Activated CD8-positive, alpha-beta T cell treated with anti-CD3 and anti-CD28 coated beads for 36 hours (primary cell): ENCODE results near the gene AOPEP. TPM values are rescaled to one million over a fixed set of nuclear protein-coding genes. Genes with fewer than 3 reads are reported as not detected.

Source experiments
- ATAC-seq: fragments of 200-7000 bp; cut with Tn5 transposase; one replicate; pipeline ENCODE4 v1.10.0; 2021; ENCODE audit warnings: mild to moderate bottlenecking, moderate library complexity
- CTCF ChIA-PET: fragments of 350-600 bp; sonication (Branson Sonifier 250); formaldehyde crosslinking; loops from one replicate; lab custom pipeline; 2021; ENCODE audit warnings: antibody characterized with exemption; lab: Charles Lee
- POLR2A ChIA-PET: fragments of 350-600 bp; sonication (Branson Sonifier 250); formaldehyde crosslinking; loops from one replicate; lab custom pipeline; 2021; ENCODE audit warnings: antibody characterized with exemption; lab: Charles Lee
- DNase-seq: peaks from one replicate; pipeline ENCODE4 v3.0.0-alpha.2; 2020
- H3K27ac Mint-ChIP-seq: one replicate; pipeline ENCODE4 v1.8.0; 2021; ENCODE audit warnings: mild to moderate bottlenecking, mixed read lengths
- H3K27me3 Mint-ChIP-seq: one replicate; pipeline ENCODE4 v1.8.0; 2021; ENCODE audit warnings: mixed read lengths
- H3K36me3 Mint-ChIP-seq: one replicate; pipeline ENCODE4 v1.8.0; 2021; ENCODE audit warnings: low read depth, mixed read lengths
- H3K4me1 Mint-ChIP-seq: one replicate; pipeline ENCODE4 v1.8.0; 2021; ENCODE audit warnings: low read depth, mixed read lengths
- H3K4me3 Mint-ChIP-seq: one replicate; pipeline ENCODE4 v1.8.0; 2021; ENCODE audit warnings: mild to moderate bottlenecking, moderate library complexity, mixed read lengths
- H3K9me3 Mint-ChIP-seq: one replicate; pipeline ENCODE4 v1.8.0; 2021; ENCODE audit warnings: mixed read lengths
- intact Hi-C: fragments of 100-400 bp; cut with micrococcal nuclease; formaldehyde crosslinking; loops from one replicate; pipeline ENCODE4 v1.10.0; 2022
- total RNA-seq, 2 experiments: library from RNA; stranded (reverse); gene quantifications; one replicate each; pipeline ENCODE4 v1.2.3, GENCODE V29; 2021
- TF ChIP-seq, protein P1 (sequence below): fragments of 200-600 bp; IDR thresholded peaks from one replicate; pipeline ENCODE4 v1.8.0; 2022; ENCODE audit warnings: antibody characterized with exemption, mild to moderate bottlenecking

AOPEP gene
- total RNA-seq, 2 experiments from 2014 or later: 7.1 to 8.7 TPM

DNA sequence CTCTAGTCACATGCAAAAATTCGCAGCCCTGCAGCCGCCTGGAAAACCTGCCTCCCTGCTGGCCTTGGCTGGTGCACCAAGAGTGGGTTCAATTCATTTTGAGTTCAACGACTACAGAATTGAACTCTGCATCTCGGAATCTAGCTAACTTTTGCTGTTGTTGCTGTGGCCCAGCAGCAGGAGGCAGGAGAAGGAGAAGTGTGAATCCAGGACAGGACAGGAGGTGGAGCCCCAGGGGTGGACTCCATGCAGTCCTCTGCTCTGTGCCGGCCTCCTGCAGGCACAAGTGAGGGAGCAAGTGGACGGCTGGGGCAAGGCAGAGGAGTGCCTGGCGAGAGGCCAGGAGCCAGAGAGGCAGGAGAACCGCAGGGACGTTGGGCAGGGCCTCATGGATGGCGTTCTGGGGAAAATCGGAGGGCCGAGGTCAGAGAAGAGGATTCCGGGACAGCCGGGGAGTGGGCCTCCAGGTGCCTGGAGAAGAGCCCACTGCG lies 376.8 kb downstream of the AOPEP start:
- Mint-ChIP-seq H3K4me3 (no peak overlapping the region), H3K4me1 (no peaks in the 10 kb centered on the region), H3K27ac (no peak overlapping the region), H3K9me3 (no peaks in the 10 kb centered on the region), H3K27me3 (no peaks in the 10 kb centered on the region), H3K36me3 (no peaks in the 10 kb centered on the region)
- TF ChIP-seq, protein P1, sequence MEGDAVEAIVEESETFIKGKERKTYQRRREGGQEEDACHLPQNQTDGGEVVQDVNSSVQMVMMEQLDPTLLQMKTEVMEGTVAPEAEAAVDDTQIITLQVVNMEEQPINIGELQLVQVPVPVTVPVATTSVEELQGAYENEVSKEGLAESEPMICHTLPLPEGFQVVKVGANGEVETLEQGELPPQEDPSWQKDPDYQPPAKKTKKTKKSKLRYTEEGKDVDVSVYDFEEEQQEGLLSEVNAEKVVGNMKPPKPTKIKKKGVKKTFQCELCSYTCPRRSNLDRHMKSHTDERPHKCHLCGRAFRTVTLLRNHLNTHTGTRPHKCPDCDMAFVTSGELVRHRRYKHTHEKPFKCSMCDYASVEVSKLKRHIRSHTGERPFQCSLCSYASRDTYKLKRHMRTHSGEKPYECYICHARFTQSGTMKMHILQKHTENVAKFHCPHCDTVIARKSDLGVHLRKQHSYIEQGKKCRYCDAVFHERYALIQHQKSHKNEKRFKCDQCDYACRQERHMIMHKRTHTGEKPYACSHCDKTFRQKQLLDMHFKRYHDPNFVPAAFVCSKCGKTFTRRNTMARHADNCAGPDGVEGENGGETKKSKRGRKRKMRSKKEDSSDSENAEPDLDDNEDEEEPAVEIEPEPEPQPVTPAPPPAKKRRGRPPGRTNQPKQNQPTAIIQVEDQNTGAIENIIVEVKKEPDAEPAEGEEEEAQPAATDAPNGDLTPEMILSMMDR: no peak
- ChIA-PET POLR2A (no interaction called here), CTCF (interaction anchor here (1.0 to 1.7 kb wide), 2 partner anchors 24 to 28 kb away, joined by 3 to 6 read pairs; no protein-coding TSS in a partner anchor)
- DNase-seq (no peak), ATAC-seq (no peak)
- intact Hi-C loops: no loop called here

DNA sequence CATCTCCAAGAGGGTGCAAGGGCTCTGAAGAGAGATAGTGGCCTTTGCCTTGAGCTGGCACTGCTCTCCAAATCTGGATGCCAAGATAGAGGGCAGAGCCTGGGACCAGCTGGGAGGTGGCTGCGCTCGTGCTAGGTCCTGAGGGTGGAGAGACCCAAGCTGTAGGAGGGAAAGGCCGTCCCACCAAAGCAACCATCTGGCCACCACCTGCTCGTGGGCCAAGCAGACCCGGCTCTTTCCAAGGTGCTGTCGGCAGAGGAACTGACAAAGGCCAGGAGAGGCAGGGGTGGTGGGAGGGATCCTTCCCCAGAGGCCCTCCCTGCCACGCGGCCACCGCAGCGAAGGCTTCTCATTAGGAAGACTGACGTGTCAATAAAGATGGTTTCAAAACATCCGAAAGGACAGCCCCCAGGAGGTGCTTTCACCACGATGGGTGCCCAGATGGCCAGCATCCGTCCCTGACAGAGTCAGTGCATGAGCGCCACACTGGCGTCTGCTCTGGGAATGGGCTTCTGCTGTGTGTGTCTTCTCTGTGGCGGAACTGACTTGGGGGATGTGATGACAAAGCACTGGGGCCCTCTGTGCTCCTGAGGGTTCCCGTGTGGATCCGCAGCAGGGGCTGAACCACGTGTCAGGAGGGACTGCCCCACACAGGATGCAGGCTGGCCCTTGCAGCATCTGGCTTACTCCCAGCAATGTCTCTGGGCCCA lies 377.5 kb downstream of the AOPEP start:
- TF ChIP-seq, protein P1: no peak
- CTCF ChIA-PET: no interaction called here
- POLR2A ChIA-PET: no interaction called here
- no peak overlapping the region for H3K27ac Mint-ChIP-seq
- H3K27me3 Mint-ChIP-seq: no peaks in the 10 kb centered on the region
- ATAC-seq: no peak
- H3K9me3 Mint-ChIP-seq: no peaks in the 10 kb centered on the region
- DNase-seq: no peak
- H3K4me1 Mint-ChIP-seq: no peaks in the 10 kb centered on the region
- intact Hi-C loops: no loop called here
- no peaks in the 10 kb centered on the region for H3K36me3 Mint-ChIP-seq
- H3K4me3 Mint-ChIP-seq: no peak overlapping the region

DNA sequence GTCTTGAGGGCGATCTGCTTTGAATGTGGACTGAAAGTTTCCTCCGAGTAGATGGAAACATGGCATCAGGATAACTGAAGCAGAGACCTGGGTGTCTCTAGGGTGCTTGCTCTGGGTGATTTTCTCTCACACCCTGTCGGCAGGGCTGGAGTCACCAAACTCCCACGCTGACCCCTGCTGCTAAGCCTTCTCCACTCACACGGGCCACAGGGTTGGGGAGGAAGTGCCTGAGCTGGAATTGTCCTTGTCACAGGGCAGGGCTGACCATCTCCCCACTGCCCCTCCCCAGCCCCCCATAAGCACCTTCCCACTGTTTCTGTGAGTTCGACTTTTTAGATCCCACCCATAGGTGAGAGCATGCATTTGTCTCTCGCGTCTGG lies 378.1 kb downstream of the AOPEP start:
- ATAC-seq: no peak
- no peaks in the 10 kb centered on the region for H3K27me3 Mint-ChIP-seq
- DNase-seq: no peak
- no peaks in the 10 kb centered on the region for H3K4me1 Mint-ChIP-seq
- H3K4me3 Mint-ChIP-seq: no peak overlapping the region
- intact Hi-C loops: no loop called here
- H3K27ac Mint-ChIP-seq: no peak overlapping the region
- H3K9me3 Mint-ChIP-seq: no peaks in the 10 kb centered on the region
- ChIA-PET POLR2A (no interaction called here), CTCF (no interaction called here)
- TF ChIP-seq, protein P1: no peak
- no peaks in the 10 kb centered on the region for H3K36me3 Mint-ChIP-seq

DNA sequence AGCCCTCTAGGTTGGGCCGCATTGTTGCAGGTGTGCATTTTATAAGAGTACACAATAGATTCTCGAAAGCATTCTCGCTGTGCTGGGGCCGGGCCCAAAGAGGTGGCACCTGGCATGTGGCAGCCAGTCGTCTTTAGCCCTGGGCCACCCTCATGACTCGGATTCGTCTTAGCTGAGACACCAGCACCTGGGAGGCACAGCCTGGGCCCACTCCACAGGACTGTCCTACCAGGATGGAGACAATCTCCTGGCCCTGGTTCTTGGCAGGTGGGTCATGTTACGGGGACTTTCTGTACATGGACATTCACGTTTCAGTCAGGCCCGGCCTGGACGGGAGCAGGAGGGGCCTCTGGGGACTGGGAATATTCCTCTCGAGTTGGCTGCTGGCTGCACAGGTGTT lies 378.5 kb downstream of the AOPEP start:
- intact Hi-C loops: no loop called here
- Mint-ChIP-seq H3K9me3 (no peaks in the 10 kb centered on the region), H3K4me3 (no peak overlapping the region), H3K27me3 (no peaks in the 10 kb centered on the region), H3K27ac (no peak overlapping the region), H3K4me1 (no peaks in the 10 kb centered on the region), H3K36me3 (no peaks in the 10 kb centered on the region)
- no peak for DNase-seq
- POLR2A ChIA-PET: no interaction called here
- ATAC-seq: no peak
- CTCF ChIA-PET: no interaction called here
- TF ChIP-seq, protein P1: no peak

DNA sequence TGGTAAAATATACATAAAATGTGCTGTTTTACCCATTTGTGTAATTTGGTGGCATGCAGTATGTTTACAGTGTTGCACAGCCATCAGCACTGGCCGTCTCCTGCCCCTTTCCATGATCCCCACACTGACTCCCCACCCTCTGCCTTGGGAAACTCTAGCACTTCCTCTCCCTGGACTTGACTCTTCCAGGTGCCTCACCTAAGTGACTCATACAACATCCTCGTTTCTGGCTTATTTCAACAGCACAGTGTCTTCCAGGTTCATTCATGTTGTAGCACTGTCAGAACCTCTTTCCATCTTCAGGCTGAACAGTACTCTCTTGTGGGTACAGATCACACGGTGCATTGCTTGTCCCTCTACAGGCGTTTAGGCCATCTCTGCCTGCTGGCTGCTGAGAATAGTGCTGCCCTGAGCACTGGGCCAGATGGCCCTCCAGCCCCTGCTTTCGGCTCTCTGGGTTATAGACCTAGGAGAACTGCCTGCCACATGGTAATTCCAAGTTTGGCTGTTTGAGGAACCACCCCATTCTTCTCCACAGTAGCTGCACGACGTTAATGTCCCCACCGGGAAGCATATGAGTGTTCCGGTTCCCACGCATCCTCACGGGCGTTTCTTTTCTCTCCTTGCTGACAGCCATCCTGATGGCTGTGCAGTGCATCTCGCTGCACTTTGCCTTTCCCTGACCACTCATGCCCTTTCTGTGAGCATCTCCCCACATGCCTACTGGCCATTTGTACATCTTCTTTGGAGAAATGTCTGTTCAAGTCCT lies 379.2 kb downstream of the AOPEP start:
- no peaks in the 10 kb centered on the region for H3K9me3 Mint-ChIP-seq
- H3K27ac Mint-ChIP-seq: no peak overlapping the region
- DNase-seq (no peak), ATAC-seq (no peak)
- no peak overlapping the region for H3K4me3 Mint-ChIP-seq
- H3K4me1 Mint-ChIP-seq: no peaks in the 10 kb centered on the region
- TF ChIP-seq, protein P1: no peak
- H3K27me3 Mint-ChIP-seq: no peaks in the 10 kb centered on the region
- ChIA-PET CTCF (interaction anchor here (0.8 kb wide), 1 partner anchor 22 kb away, joined by 3 read pairs; no protein-coding TSS in a partner anchor), POLR2A (no interaction called here)
- no peaks in the 10 kb centered on the region for H3K36me3 Mint-ChIP-seq
- intact Hi-C loops: no loop called here
